ENCODE data around the gene BCL2L1.

Gene BCL2L1

DNA sequence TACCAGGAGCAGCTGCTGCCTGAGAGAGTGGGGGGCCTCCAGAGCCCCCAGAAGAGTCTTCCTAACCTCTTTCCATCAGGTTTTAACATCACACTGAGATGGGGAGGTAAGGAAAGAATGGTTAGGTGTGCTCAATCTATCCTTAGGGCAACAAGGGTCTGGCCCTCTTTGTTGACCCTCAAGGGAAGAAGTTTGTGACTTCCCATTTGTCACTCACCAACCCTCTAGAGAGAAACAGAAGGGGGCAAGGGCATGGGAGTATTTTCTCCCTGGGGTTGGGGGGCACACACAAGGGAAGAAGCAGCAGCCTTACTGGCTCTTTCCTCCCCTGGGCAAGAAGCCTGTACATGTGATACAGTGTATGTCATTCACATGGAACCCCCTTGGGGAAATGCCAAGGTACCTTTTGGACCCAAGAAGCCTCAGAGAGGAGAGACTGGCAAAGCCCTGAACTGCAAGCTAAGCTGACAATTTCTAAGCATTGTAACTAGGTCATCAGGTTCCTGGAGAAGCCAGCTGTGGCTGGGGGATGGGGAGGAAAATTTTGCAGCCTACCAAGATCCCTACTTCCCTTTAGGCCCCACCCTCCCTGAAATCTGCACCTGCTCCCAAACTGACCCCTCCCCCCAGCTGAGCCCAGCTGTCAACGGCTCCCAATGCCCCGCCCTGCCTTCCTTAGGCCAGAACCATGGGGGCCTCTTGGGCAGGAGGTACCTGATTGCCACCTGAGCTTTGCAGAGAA is 14.5 kb downstream of the BCL2L1 start:
- TF ChIP-seq, protein P1, sequence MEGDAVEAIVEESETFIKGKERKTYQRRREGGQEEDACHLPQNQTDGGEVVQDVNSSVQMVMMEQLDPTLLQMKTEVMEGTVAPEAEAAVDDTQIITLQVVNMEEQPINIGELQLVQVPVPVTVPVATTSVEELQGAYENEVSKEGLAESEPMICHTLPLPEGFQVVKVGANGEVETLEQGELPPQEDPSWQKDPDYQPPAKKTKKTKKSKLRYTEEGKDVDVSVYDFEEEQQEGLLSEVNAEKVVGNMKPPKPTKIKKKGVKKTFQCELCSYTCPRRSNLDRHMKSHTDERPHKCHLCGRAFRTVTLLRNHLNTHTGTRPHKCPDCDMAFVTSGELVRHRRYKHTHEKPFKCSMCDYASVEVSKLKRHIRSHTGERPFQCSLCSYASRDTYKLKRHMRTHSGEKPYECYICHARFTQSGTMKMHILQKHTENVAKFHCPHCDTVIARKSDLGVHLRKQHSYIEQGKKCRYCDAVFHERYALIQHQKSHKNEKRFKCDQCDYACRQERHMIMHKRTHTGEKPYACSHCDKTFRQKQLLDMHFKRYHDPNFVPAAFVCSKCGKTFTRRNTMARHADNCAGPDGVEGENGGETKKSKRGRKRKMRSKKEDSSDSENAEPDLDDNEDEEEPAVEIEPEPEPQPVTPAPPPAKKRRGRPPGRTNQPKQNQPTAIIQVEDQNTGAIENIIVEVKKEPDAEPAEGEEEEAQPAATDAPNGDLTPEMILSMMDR (IDR thresholded peaks at IDR 0.05; ENCODE audit: insufficient read depth, missing control alignments) = no peak
- FAIRE-seq = no peak
- no peak for DNase-seq (ENCODE audit: insufficient read length, low spot score)

DNA sequence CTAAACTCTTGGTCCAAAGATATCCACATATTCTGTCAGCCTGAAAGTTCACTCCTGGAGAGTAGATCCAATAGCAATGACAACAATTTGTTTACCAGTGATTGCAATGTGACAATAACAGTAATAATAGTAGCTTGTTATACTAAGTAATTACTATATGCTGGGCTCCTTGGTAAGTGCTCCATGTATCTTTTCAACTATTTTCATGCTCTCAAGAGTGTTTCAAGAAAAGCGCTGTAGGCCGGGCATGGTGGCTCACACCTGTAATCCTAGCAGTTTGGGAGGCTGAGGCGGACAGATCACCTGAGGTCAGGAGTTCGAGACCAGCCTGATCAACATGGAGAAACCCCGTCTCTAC is 15.4 kb downstream of the BCL2L1 start:
- TF ChIP-seq, protein P1 (IDR thresholded peaks at IDR 0.05; ENCODE audit: insufficient read depth, missing control alignments) = no peak
- no peak for DNase-seq (ENCODE audit: insufficient read length, low spot score)
- FAIRE-seq = no peak

DNA sequence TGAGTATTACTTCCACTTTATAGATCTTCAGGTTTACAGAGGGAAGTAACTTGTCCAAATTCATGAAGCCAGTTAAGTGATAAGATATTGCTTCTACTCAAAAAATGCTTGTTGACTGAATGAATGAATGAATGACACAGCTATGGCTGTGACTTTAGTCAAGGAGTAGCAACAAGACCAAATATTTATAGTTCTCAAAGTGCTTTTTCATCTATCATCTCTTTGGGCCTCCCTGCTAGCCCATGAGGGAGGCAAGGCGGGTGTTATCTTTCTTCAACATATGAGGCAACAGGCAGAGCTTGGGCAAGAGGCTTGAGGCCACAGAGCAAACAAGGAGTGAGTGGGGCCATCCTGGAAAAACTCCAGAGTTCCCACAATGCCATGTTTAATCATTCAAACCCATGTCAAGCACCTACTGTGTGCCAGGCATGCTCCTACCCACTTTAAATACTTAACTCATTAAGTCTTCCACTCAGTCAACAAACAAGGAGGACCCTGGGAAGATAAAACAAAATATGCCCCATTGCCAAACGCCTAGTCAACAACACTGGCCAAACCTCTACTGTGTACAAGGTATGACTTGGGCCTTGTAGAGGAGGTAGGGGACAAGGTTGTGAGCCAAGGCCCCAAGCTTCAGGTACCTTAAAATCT is 15.9 kb downstream of the BCL2L1 start:
- FAIRE-seq (no peak), DNase-seq (ENCODE audit: insufficient read length, low spot score) (no peak)
- TF ChIP-seq, protein P1 (IDR thresholded peaks at IDR 0.05; ENCODE audit: insufficient read depth, missing control alignments) = no peak

DNA sequence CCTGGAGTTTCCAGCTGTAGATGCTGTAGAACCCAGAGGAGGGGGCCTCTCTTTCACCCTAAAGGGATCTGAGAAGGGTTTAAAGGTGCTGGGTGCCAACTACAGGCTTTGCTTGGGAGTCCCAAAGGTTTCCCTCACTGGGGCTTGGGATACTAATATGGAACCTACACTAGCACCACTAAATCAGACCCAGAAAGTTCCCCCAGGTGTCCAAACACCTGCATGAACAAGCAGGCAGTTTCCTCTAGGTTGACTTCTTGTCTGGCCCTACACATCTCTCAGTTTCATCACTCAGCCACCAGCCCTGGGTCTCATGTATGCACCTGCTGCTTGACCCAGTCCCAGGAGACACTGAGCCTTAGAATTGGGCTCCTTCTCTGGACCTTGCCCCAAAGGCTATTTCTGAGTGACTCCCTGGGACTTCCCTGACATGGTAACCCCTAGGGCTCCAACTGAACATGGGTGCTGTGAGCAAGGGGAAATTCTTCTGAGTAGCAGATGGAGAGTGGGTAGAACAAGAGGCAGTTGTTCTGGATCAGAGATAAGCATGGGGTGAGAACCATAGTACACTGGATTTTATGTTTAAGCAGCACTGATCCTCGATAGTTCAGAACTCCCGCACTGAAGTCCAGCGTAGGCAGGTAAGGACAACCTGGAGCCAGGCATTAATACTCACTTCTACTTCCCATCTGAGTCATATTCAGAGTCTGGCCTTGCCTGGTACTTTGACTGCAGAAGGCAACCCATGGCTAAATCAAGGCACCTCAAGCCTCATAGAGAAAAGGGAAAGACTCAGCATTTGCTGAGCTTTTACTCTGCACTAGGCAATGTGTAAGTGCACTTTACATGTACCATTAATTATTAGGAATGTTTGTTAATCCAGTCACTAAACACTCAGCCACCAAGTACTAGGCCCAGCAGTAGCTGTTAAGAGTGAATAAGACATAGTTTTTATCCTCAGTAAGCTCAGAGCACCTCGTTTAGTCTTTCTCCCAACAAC is 16.8 kb downstream of the BCL2L1 start:
- TF ChIP-seq, protein P1 (IDR thresholded peaks at IDR 0.05; ENCODE audit: insufficient read depth, missing control alignments) = no peak
- FAIRE-seq (no peak), DNase-seq (ENCODE audit: insufficient read length, low spot score) (no peak)

DNA sequence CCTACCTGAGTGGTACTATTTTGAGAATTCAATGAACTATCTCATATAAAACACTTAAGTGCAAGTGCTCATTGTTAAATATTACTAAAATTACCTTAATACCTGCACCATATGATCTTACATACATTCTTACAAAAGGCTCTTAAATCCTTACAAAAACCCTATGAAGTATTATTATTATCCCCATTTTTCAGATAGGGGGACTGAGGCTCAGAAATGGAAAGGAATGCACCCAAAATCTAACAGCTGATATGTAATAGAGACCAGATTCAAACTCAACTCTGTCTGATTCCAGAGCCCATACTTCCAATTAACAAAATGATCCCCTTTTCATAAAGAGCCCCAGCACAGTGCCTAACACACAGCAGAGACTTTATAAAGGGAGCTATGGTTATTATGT is 17.5 kb downstream of the BCL2L1 start:
- FAIRE-seq (no peak), DNase-seq (ENCODE audit: insufficient read length, low spot score) (no peak)
- TF ChIP-seq, protein P1 (IDR thresholded peaks at IDR 0.05; ENCODE audit: insufficient read depth, missing control alignments) = no peak

DNA sequence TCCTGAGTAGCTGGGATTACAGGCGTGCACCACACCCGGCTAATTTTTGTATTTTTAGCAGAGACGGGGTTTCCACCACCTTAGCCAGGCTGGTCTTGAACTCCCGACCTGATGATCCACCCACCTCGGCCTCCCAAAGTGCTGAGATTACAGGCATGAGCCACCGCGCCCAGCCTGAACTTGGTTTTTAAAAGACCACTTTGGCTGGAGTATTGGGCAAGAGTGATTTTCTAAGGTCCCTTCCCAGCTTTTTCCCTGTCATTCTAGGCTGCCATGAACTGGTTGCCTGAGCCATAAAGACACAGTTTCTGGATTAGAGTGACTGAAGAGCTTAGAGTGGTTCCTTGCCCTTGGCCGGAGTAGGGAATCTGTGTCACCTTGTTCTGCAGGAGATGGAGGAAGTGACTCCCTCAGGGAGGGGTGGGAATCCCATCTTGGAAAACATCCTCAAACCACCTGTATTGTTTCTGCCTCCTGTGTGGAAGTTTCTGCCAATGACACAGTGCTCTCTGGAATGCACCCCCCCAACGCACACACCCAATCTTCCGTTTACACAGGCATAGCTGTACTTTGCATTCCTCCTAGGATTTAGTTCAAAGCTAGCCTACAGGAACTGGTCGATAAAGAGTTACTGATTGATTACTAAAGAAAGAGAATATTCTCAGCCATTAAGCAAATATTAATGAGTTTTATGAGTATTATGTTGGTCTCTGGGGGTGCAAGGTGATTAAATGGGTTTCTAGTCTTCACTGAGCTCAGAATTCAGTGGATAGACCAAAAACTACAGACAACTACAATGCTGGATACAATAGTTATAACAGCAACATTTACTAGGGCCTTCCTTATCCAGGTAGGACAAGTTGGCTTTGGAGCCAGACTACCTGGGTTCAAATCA is 18.2 kb downstream of the BCL2L1 start:
- DNase-seq (ENCODE audit: insufficient read length, low spot score) = no peak
- no peak for FAIRE-seq
- TF ChIP-seq, protein P1 (IDR thresholded peaks at IDR 0.05; ENCODE audit: insufficient read depth, missing control alignments) = no peak

Data from D721Med (cell line).